AG08396 (cell line): ENCODE measurements around the gene OR2A2.

Experiments
- DNase-seq: peaks from one replicate; pipeline ENCODE4 v3.0.0; 2012; ENCODE audit warnings: low spot score, mixed read lengths

OR2A2 gene

DNA sequence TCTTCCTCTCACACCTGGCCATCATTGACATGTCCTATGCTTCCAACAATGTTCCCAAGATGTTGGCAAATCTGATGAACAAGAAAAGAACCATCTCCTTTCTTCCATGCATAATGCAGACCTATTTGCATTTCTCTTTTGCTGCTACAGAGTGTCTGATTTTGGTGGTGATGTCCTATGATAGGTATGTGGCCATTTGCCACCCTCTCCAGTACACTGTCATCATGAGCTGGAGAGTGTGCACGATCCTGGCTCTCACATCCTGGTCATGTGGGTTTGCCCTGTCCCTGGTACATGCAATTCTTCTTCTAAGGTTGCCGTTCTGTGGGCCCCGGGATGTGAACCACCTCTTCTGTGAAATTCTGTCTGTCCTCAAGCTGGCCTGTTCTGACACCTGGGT is 32.8 kb downstream of the OR2A2 start:
- no peak for DNase-seq

DNA sequence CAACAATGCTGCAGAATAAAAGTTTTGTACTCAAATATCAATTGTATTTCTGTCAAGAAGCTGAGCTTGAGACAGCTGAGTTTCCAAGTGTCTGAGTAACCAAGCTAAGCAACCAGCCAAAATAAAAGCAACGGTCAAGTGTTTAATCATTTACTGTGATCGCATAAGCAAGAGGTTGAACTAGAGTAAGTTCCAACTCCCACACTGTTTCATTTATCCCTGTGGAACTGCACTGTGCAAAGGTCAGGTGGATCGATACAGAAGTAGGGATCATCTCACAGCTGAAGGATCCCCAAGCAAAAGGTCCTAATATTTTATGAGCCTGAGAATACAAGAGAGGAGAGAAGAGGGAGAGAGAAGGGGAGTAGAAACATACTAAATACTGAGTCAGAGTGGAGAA is 35.0 kb downstream of the OR2A2 start:
- no peak for DNase-seq

- DNase-seq = no peak
These were observed 38.9 kb downstream of the OR2A2 start for GRCh38 chr7:144148224-144148827.

DNA sequence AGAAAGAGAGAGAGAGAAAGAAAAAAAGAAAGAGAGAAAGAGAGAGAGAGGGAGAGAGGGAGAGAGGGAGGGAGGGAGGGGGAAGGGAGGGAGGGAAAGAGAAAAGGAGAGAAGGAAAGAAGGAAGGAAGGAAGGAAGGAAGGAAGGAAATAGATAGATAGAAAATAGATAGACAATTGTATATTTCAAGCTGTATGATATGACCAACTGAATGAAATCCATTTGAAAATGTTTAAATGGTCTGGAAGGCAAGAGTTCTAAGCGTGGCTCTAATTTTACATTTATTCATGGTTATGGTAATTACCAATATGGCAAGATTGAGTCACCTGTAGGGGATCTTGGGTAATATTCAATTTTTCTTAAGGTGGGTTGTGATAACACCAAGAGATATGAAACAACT is 49.5 kb downstream of the OR2A2 start:
- DNase-seq = no peak
